Activated CD4-positive, alpha-beta T cell treated with anti-CD3 and anti-CD28 coated beads, Interleukin-10, Interleukin-2, amounts not matched to agents 100 ng/mL and 50 ng/mL, durations not matched to agents 16 hours and 8 hours (primary cell): ENCODE results near the gene VEGFA.
A peak's percentile ranks its signal among the peaks of the same experiment; 100 is the strongest.
"Not testable (repeated sequence)": the region's sequence is repeated elsewhere in the genome, so short reads cannot be mapped to it uniquely, and the experiment has no call there.

Experiments
- DNase-seq: peaks from one replicate; pipeline ENCODE4 v3.0.0-alpha.2; 2020

VEGFA gene

DNA sequence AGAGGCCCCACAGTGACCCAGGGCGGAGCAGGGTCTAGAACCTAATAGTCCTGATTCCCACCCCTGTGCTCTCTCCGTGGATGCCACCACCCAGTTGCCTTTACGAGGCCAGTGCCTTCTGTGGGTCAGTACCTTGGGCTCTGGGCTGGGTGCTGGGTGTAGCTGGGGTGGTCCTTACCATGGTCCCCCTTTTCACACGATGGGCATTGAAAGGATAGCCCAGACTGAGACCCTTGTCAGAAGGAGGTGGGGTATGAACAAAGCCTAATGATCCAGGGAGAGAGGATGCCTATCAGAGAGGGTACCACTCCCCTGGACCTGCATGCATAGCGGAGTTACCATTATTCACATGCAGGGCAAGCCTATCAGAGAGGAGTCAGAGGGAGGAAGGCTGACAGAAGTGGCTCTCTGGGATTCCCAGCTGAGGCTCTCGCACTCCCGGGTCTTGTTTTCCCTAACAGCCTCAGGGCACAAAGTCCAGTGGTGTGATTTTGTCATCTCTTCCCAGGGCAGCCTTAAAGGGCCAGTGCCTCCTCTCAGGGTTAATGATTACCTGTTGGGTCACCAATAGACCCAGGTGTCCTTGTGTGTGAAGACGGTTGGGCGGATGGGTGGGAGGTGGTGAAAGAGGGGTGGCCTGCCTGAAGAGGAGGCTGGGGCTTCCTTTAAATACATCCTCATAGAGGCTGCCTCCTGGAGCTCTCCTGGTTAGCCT is 36.2 kb downstream of the VEGFA start:
- no peak for DNase-seq

DNA sequence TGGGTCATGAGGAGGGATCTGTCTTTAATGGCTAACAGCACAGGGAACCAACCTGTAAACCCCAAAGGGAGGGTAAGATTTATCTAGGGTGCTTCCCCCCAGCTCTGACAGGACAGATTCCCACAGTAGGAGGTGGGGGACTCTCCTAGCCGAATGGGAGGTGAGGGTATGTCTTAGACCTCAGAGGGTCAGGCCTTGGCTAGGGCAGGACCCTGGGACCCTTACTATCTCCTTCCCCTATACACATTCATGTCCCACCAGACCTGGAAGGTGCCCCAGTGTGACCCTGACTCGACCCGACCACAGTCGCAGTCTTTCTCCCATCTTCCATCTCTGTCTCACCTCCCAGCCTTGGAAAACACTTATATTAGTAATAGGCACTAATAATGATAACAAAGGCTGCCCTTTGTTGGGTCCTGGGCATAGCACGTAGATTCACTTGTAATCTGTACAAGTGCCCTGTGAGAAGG is 36.8 kb downstream of the VEGFA start:
- DNase-seq: no peak

DNA sequence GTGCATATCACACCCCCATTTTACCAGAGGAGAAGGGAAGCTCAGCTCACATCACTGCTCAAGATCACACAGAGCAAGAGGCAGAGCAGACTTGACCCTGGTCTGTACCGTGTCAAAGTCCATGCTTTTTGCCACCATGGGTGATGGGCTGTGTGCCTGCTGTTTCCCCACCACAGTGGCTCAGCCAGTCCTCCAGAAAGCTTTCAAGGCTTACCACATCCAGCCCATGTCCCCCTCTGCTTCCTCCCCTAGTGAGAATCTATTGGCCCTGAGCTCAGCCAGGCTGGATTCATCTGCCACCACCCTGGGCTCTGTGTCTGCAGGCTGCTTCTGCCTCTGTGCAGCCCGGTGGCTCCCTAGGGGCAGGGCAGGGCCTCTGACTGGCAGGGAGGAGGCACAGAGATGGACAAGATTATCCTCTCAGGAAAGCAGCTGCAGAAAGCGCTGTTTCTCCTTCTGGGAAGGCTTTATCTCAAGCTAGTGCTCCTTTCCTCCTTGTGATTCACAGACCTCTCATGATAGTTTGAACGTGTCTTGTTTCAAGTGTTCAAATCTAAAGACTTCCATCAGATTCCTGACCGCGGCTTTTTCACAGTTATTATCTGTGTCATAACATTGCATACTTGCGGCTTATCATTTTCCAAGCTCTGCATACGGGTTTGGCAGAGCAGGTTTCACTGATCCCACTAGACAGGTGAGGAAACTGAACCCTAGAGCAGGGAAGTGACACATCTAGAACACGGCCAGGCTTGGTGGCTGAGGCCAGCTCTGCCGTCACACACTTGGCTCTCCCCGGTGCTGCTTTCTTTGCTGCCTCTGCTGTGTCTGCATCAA is 37.4 kb downstream of the VEGFA start:
- no peak for DNase-seq

DNA sequence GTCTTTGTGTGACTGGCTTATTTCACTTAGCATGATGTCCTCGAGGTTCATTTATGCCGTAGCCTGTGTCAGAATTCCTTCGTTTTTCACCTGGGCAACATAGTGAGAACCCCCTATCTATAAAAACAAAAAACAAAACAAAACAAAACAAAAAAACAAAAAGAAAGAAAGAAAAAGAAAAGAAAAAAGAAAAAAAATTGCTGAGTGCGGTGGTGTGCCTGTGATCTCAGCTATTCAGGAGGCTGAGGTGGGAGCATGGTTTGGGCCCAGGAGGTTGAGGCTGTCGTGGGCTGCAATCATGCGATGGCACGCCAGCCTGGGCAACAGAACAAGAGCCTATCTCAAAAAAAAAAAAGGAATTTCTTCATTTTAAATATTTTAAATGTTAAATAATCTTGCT is 38.4 kb downstream of the VEGFA start:
- DNase-seq: no peak

- no peak for DNase-seq
Measured at GRCh38 chr6:43809417-43810305, 39.6 kb downstream of the VEGFA start.

- no peak for DNase-seq
Measured at GRCh38 chr6:43810965-43811732, 41.1 kb downstream of the VEGFA start.

- DNase-seq: no peak
Measured at GRCh38 chr6:43811733-43812099, 41.7 kb downstream of the VEGFA start.

DNA sequence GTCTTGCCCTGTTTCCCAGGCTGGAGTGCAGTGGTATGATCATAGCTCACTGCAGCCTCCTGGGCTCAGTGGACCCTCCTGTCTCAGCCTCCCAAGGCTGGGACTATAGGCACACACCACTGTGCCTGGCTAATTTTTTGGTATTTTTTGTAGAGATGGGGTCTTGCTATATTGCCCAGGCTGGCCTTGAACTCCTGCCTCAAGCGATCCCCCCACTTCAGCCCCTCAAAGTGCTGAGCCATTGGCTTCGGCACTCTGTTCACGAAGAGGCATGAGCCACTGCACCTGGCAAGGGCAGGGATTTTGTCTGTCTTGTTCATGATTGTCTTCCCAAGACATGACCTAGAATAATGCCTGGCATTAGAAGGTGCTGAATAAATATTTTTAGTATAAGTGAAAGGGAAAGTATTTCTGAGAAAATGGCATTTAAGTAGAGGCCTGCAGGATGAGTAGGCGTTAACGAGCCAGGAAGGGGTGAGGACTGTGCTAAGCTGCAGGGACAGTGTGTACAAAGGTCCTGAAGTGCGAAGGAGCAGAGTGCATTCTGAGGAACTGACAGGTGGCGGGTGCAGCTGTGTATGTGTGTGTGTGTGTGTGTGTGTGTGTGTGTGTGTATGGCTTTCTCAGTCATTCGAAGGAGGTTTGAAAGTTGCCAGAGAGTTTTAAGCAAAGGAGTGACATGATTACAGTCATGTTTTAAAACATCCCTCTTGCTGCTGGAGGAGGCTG is 43.0 kb downstream of the VEGFA start:
- DNase-seq: peak; percentile 42

DNA sequence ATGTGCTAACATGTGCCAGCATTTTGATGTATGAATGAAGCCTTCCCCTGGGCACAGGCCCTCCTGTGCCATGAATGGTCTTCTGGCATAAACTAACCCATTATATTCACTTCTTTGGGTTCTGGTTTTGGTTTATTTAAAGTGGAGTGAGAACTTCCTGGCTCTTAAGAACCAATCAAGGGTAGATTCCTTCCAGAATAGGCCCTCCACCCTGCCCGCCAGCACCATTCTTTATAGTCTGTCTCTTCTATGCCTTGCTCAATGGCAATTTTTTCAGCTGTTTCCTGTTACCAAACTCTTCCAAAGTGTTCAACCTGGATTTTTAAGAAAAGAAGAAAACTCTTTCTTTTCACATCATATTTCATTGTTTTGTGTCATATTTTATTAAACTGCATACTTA is 44.1 kb downstream of the VEGFA start:
- DNase-seq: no peak

DNA sequence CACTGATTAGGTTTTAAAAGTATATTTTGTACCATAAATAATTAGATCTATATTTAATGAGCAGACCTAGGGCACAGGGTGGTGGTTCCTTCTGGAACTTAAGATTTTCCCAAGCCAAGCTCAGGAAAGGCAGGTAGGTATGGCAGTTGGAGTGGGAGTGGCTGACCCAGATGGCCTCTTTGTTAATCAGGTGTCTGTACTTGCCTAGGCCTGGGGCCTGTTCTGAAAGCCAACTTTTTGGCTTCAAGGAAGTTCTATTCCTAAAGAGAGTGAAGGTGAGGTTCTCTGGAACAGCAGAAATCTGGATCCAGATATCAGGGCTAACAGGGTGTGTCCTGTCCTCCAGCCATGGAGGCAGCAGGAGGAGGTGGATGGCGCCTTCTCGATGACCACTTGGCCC is 44.9 kb downstream of the VEGFA start:
- DNase-seq: no peak

DNA sequence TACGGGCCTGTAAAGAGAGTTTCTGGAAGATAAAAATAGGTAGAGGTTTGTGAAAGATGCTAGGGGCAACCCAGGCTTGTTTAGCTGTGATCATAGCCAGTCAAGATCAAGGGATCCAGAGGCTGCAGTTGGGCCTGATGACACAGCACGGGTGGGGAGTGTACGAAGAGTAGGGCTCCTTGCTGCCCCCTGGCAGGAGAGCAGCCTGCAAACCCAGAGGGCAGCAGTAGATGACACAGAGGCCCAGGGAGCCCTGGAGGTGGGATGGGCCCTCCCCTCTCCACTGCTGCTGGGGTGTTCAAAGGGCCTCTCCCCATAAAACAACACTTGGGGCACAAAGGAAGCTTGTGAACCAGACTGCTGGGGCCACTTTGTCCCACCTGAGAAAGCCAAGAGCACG is 47.2 kb downstream of the VEGFA start:
- peak; percentile 24 for DNase-seq

DNA sequence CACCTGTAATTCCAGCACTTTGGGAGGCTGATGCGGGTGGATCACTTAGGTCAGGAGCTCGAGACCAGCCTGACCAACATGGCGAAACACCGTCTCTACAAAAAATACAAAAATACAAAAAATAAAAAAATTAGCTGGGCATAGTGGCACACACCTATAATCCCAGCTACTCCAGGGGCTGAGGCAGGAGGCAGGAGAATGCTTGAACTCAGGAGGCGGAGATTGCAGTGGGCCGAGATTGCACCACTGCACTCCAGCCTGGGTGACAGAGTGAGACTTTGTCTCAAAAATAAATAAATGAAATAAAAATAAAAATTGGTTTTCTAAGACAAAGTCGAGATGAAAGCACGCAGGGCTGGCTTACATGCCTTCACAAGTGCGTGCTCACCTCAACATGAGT is 49.0 kb downstream of the VEGFA start:
- not testable (repeated sequence) for DNase-seq

DNA sequence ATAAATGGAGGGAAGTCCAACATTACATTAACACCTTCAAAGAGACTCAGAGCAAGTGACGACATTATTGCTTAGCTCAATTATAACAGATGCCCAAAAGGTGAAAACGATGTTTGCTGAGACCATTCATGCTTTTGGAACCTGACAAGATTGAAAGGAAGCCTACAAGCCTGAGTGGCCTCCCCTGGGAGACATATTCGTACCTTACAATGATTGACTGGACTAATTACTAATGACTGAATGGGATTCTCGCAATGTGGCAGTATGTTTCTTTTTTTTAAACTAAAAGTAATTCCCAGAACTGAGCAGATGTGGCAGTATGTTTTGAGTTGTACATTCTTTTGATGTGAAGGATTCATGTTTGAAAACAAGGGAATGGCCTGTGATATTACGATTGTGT is 49.9 kb downstream of the VEGFA start:
- no peak for DNase-seq

- no peak for DNase-seq
Measured at GRCh38 chr6:43820486-43820885, 50.5 kb downstream of the VEGFA start.

DNA sequence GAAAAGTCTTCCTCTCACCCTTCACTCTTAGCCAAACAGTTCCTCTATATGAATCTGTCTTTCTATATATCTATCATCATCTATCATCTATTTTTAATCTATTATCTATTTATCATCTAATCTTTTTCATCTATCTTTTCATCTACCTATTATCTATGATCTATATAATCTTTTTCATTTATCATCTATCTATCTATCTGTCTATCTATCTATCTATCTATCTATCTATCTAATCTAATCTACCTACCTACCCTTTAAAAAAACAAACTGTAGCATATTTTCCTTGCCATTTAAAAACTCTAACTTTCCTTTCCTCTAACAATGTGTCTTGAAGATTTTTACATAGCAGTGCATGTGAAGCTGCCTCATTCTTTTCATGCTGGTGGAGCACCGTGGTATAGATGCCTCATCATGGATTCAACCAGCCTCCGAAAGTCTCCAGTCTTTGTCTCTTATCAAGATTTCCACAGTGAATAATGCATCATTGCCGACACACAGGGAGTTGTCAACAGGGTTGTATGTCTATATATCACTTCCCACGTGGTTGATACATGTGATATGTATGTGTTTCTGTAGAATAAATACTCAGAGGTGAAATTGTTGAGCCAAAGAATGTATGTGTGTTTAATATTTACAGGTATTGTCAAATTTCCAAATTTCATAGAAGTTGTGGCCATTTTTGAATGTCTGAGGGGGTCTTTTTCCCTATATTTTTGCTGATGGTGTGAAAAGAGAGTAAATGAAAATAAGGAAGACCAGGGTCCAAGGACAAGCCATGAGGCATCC is 51.3 kb downstream of the VEGFA start:
- no peak for DNase-seq

DNA sequence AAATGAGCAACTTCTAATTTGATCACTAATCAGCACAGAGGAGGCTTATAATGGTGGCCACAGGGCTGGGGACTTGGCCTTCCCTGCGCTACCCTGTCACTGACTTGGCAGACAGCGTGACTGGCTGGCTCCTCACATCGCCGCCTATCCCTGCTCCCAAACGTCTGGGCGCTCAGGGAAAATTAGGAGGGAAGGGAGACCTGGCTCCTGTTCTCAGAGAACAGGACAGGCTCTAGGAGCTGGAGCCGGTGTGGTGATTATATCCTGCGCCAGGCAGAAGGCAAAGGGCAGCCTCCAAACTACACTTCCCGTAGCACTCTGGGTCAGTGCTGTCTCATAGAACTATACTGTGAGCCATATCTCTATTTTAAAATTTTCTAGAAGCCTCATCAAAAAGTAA is 53.4 kb downstream of the VEGFA start:
- no peak for DNase-seq

DNA sequence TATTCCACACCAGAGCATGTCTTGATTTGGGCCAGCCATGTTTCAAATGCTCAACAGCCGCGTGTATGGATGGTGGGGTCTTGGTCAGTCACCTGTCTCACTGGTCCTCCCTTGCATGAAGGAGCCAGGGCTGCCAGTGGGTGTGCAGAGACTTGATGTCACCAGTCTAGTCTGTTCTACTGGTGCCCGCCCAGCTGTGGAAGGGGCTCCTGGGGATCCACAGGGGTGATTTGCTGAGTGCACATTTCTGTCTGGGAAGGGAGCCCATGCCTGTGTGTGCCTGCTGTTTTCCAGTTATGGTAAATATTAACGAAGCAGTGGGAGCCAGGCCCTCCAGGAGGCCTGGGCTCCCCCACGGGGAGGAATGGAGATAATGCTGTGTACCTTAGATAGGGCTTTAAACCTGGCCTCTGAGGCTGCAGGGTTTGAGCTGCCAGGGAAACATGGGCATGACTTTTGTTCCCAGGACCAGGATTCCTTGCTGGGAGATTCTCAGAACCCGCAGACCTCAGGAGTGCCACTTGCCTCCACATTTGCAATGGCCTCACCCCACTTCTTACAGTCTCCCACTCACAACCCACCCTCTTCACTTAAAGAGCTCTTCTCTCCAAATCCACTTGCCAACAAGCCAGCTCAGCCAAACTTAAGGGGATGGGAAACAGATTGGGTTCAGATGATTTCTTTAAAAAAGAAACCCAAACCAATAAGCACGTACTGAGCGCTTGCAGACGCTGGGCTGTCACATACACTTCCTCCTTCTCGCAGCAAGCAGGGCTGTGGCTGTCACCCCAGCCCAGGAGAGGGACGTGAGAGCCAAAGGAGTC is 54.1 kb downstream of the VEGFA start:
- DNase-seq: no peak

DNA sequence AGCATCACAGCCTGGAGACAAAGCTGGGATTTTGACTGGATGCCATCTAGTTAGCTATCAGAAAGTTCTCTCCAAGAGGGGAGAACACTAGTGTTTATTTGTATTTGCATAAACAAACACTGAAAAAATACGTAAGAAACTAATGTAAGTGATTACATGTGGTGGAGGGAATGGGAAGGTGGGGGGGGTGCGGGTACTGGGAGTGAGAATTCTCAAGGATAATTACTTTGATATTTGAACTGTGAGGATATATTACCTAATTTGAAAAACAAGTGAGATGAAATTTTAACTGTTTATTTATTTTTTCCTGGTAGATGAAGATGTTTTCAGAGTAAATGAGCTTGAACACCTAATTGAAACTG is 54.7 kb downstream of the VEGFA start:
- DNase-seq: no peak

DNA sequence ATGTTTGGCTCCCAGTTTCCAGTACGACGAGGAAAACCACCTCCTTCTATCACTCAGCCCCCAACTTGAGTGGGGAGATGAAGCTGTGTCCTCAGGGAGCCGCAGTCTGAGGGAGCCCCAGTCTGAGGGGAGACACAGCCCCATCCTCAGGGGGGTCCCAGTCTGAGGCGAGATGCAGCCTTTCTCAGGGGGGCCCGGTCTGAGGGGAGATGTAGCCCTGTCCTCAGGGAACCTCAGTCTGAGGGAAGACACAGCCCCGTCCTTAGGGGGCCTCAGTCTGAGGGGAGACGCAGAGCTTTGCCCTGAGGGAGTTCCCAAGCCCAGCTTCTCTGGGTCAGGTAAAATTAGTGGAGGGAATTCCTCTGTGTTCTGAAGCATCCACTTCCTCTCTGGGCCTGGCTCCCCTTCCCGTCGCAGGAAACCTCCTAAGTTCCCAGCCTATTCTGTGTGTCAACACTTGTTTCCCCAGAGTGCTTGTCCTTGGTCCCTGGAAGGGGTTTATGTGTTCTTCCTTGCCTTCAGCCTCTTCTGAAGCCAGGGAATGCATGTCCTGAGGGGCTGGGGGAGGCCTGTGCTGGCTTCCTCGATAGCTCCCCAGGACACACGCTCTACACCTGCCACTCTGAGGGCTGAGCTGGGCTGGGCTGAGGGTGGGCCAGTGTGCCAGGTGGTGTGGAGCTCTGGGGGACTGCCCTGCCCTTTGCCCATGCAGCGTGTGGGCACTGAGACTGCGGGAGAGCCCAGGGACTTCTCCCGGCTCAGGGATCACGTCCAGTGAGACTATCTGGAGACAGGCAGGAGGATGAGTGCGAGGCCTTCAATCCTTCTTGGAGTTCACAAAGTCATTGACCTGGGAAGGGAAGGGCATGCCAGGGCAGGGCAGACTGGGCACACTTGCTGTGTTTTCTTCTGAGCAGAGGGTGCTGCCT is 55.4 kb downstream of the VEGFA start:
- DNase-seq: no peak
